Suprapubic skin (tissue), 4 donors: ENCODE data around the gene PPP2R2C.

Experiments used
- EP300 ChIP-seq: sonication (generic); formaldehyde crosslinking; IDR thresholded peaks from one replicate; pipeline ENCODE4 v1.6.1; 2017; ENCODE audit warnings: antibody characterized with exemption
- POLR2A ChIP-seq, 2 donors: fragments of 450-650 bp; IDR thresholded peaks; one replicate each; pipeline ENCODE4 v1.6.1; 2017; ENCODE audit warnings: antibody characterized with exemption in 2 of 2, mild to moderate bottlenecking in 2 of 2, moderate library complexity in 2 of 2
- POLR2AphosphoS5 ChIP-seq, 3 donors: sonication (generic); formaldehyde crosslinking; IDR thresholded peaks; one replicate each; pipeline ENCODE4 v1.6.1; 2017; ENCODE audit warnings: antibody characterized with exemption in 3 of 3
- TF ChIP-seq, protein P1 (sequence below), 2 donors: fragments of 200-600 bp in 1 of 2; fragments of 450-650 bp in 1 of 2; sonication (generic) in 1 of 2; IDR thresholded peaks; one replicate each; pipeline ENCODE4 v1.5.1; 2016 to 2019; ENCODE audit warnings: antibody characterized with exemption in 2 of 2, mild to moderate bottlenecking in 1 of 2, moderate library complexity in 1 of 2

DNA sequence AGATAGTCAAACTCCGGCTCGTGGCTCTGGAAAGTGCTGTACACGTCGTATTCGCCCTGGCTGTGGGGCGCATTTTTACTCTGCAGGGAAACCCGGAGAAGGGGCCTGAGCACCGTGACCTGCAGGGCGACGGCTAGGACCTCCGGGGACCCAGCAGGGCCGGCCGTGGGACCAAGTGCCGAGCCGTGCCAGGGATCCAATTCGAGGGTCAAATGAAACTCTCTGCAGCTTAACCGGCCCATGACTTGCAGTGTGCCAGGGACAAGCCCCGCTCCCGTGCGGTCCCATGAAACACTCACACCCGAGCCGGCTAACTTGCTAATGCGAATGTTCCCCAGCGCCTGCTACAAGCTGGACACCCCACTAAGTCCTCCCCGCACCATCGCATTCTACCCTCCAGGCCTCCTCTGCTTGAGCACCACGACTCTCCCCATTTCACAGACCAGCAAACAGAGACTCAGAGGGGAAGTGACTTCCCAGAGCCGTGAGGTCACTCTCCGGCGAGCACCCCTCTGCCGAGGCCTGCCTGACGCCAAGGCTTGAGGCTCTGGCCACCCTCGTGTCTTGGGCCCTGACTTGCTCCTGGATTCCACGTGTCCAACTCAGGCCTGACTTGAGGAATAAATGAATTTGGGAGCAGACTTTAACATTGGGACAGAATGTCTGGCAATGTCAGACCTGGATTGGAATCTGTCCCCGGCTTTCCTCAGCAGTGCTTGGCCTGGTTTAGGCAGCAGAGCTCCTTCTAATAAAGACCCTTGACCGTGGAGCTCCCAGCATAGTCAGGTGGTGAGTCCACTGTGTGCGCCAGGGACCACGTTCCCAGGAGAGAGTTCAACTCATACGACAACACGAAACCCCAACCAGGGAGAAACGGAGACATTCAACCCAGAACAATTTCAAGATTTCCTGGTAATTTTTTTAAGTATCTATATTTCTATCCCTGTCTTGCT, 93.6 kb downstream of the PPP2R2C start:
- no peak for TF ChIP-seq POLR2A (IDR thresholded peaks at IDR 0.05)
- no peak for TF ChIP-seq POLR2AphosphoS5 (IDR thresholded peaks at IDR 0.05)
- TF ChIP-seq, protein P1, sequence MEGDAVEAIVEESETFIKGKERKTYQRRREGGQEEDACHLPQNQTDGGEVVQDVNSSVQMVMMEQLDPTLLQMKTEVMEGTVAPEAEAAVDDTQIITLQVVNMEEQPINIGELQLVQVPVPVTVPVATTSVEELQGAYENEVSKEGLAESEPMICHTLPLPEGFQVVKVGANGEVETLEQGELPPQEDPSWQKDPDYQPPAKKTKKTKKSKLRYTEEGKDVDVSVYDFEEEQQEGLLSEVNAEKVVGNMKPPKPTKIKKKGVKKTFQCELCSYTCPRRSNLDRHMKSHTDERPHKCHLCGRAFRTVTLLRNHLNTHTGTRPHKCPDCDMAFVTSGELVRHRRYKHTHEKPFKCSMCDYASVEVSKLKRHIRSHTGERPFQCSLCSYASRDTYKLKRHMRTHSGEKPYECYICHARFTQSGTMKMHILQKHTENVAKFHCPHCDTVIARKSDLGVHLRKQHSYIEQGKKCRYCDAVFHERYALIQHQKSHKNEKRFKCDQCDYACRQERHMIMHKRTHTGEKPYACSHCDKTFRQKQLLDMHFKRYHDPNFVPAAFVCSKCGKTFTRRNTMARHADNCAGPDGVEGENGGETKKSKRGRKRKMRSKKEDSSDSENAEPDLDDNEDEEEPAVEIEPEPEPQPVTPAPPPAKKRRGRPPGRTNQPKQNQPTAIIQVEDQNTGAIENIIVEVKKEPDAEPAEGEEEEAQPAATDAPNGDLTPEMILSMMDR (IDR thresholded peaks at IDR 0.05), result no peak
- TF ChIP-seq EP300, result no peak
